ENCODE data around the gene PRDM16. TPM values are rescaled to one million over a fixed set of nuclear protein-coding genes. Genes with fewer than 3 reads are reported as not detected.

The PRDM16 gene
- total and polyA plus RNA-seq, 2 of the 8 experiments (the other 6 are each of a cell fraction or from before 2014, with no cell fraction given) = 0.39 to 0.43 TPM

DNA sequence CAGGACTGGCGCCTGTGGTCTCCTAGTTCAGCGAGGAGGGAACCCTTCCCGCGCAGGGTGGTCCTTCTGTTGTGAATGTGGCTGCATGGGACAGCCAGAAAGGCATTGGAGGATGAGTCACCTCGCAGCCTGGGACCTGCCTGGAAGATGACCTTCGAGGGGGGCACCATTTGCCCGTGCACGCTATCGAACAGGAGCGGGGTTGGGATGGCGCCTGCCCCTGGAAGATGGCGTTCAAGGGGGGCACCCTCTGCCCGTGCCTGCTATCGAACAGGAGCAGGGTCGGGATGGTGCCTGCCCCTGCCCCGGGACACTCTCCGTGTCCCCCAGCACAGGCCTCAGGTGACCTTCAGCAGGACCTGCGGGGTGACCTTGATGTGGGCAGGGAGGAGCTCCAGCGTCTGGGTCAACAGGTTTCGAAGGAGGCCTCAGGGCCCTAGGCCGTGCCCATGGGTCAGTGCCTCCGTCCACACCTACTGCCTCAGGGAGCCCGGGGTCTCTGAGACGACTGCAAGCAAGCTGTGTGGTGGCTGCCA lies 49.4 kb upstream of the PRDM16 start:
- no peak overlapping the region; the same call in 1 of the 2 replicates for H4K8ac ChIP-seq (ENCODE audit: extremely low read depth, insufficient read depth, low read length)
- CTCF ChIA-PET (ENCODE audit: partially characterized antibody) = interaction anchor here (0.8 kb wide), 1 partner anchor 406 kb away, joined by 3 read pairs; no protein-coding TSS in a partner anchor
- no peak overlapping the region for H3K27ac ChIP-seq (ENCODE audit: low read depth, low read length)
- no peaks in the 10 kb centered on the region for H3K79me1 ChIP-seq (ENCODE audit: low read depth, low read length)
- H2BK5ac ChIP-seq (ENCODE audit: low read depth, low read length) = no peak overlapping the region
- H3K9me3 ChIP-seq (ENCODE audit: insufficient read depth in 2 of 2, low read depth in 1 of 2, low read length in 1 of 2) = peaks cover 70 to 97% of the 10 kb centered on the region in 2 experiments
- H3K4me1 ChIP-seq (replicated peaks in 1 of 4; ENCODE audit: control insufficient read depth in 3 of 4, insufficient read depth in 4 of 4, low read length in 3 of 4) = peaks cover 0 to 10% (median 0%) of the 10 kb centered on the region in 4 experiments; a peak in 1 of 7 replicates
- H4K91ac ChIP-seq (replicated peaks; ENCODE audit: insufficient read length, low read length) = no peak overlapping the region
- no peak overlapping the region for H3K9ac ChIP-seq (replicated peaks in 1 of 4; ENCODE audit: extremely low read depth in 1 of 4, low read depth in 3 of 4, low read length in 3 of 4)
- FAIRE-seq = no peak
- 87% methylated on average over 18 of the region's 24 CpGs; no CpG with 5 or more reads in 1 of the 2 experiments for WGBS, 2 experiments (ENCODE audit: extremely low coverage in 1 of 2, insufficient coverage in 1 of 2, insufficient read length in 1 of 2, insufficient replicate concordance in 2 of 2, low coverage in 1 of 2, low lambda C conversion rate in 2 of 2, missing lambda C conversion rate in 1 of 2)
- no peak for TF ChIP-seq CBX8 (IDR thresholded peaks at IDR 0.05; ENCODE audit: borderline replicate concordance, low read depth, low read length)
- no peak for TF ChIP-seq CEBPB (IDR thresholded peaks at IDR 0.05; ENCODE audit: low read depth, low read length)
- TF ChIP-seq, protein P1, sequence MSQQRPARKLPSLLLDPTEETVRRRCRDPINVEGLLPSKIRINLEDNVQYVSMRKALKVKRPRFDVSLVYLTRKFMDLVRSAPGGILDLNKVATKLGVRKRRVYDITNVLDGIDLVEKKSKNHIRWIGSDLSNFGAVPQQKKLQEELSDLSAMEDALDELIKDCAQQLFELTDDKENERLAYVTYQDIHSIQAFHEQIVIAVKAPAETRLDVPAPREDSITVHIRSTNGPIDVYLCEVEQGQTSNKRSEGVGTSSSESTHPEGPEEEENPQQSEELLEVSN (IDR thresholded peaks at IDR 0.05) = no peak
- no peak for TF ChIP-seq SRF (IDR thresholded peaks at IDR 0.05; ENCODE audit: low read depth, low read length)
- TF ChIP-seq POLR2AphosphoS5 (IDR thresholded peaks at IDR 0.05; ENCODE audit: low read depth, low read length) = no peak
- TF ChIP-seq SP4 (IDR thresholded peaks at IDR 0.05; ENCODE audit: low read length) = no peak
- no peak for TF ChIP-seq MAFK (IDR thresholded peaks at IDR 0.05; ENCODE audit: low read depth, low read length)
- no peak overlapping the region for H2BK20ac ChIP-seq (ENCODE audit: low read length)
- no peak overlapping the region for H3K4me3 ChIP-seq (ENCODE audit: extremely low read depth in 1 of 4, insufficient read depth in 2 of 4, low read depth in 3 of 4, low read length in 4 of 4)
- no peaks in the 10 kb centered on the region for H3K23me2 ChIP-seq (ENCODE audit: low read depth, low read length)
- no peak for DNase-seq (ENCODE audit: low read depth in 1 of 2, low spot score in 2 of 2)
- no peak overlapping the region for H3K4me2 ChIP-seq (ENCODE audit: insufficient read depth in 1 of 2, low read depth in 2 of 2, low read length in 2 of 2)
- H2BK15ac ChIP-seq (ENCODE audit: low read length) = no peak overlapping the region
- no peaks in the 10 kb centered on the region for H3K36me3 ChIP-seq (ENCODE audit: control insufficient read depth in 2 of 4, insufficient read depth in 4 of 4, low read length in 3 of 4)
- no peak overlapping the region for H3K56ac ChIP-seq (replicated peaks; ENCODE audit: insufficient read length, low read depth, low read length)
- H2AK5ac ChIP-seq (ENCODE audit: low read depth, low read length) = no peak overlapping the region
- H3K4ac ChIP-seq (replicated peaks; ENCODE audit: insufficient read length, low read depth, low read length) = no peak overlapping the region
- H3K27me3 ChIP-seq (replicated peaks in 1 of 4; ENCODE audit: control insufficient read depth in 3 of 4, extremely low read depth in 1 of 4, insufficient read depth in 3 of 4, low read length in 3 of 4) = no peaks in the 10 kb centered on the region; a peak in 1 of 7 replicates
- no peak overlapping the region for H3K23ac ChIP-seq (ENCODE audit: insufficient read length)
- H3K14ac ChIP-seq (ENCODE audit: insufficient read length) = no peak overlapping the region
- no peak overlapping the region for H4K5ac ChIP-seq (ENCODE audit: insufficient read length, low read depth, low read length)
- H3K79me2 ChIP-seq (ENCODE audit: control insufficient read depth in 1 of 2, insufficient read depth in 2 of 2, low read length in 2 of 2) = no peaks in the 10 kb centered on the region
- H4K20me1 ChIP-seq (replicated peaks in 1 of 2; ENCODE audit: control insufficient read depth in 1 of 2, insufficient read depth in 2 of 2, low read length in 2 of 2) = no peaks in the 10 kb centered on the region
- no peak overlapping the region for H2BK120ac ChIP-seq (replicated peaks; ENCODE audit: low read depth, low read length)
- no peak overlapping the region for H3K18ac ChIP-seq (ENCODE audit: extremely low read depth, low read length)
- no peak overlapping the region for H2AFZ ChIP-seq (ENCODE audit: low read length)
- H2BK12ac ChIP-seq (ENCODE audit: low read depth, low read length) = no peak overlapping the region
- POLR2A ChIA-PET (ENCODE audit: partially characterized antibody) = no interaction called here

Data from H1 (cell line).